ENCODE measurements around the gene MYL6.

- TF ChIP-seq, protein P1, sequence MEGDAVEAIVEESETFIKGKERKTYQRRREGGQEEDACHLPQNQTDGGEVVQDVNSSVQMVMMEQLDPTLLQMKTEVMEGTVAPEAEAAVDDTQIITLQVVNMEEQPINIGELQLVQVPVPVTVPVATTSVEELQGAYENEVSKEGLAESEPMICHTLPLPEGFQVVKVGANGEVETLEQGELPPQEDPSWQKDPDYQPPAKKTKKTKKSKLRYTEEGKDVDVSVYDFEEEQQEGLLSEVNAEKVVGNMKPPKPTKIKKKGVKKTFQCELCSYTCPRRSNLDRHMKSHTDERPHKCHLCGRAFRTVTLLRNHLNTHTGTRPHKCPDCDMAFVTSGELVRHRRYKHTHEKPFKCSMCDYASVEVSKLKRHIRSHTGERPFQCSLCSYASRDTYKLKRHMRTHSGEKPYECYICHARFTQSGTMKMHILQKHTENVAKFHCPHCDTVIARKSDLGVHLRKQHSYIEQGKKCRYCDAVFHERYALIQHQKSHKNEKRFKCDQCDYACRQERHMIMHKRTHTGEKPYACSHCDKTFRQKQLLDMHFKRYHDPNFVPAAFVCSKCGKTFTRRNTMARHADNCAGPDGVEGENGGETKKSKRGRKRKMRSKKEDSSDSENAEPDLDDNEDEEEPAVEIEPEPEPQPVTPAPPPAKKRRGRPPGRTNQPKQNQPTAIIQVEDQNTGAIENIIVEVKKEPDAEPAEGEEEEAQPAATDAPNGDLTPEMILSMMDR (IDR thresholded peaks at IDR 0.05; ENCODE audit: insufficient read depth, low read length): no peak
- no peak for TF ChIP-seq POLR2AphosphoS5 (IDR thresholded peaks at IDR 0.05; ENCODE audit: low read depth)
- no peak for TF ChIP-seq GABPA (IDR thresholded peaks at IDR 0.05; ENCODE audit: low read depth)
Measured at GRCh38 chr12:56152756-56153677, 5.1 kb upstream of the MYL6 start.

Measured in HL-60 (cell line).